VCaP (cell line): ENCODE results near the gene COLEC12.
A peak's percentile ranks its signal among the peaks of the same experiment; 100 is the strongest.

ENCODE experiments used
- H3K27ac ChIP-seq: fragments of 450-650 bp; 2 replicates; pipeline ENCODE4 v1.5.1; 2017
- TF ChIP-seq, protein P1 (sequence below): fragments of 450-650 bp; conservative IDR thresholded peaks from 2 replicates; pipeline ENCODE4 v1.5.1; 2017; ENCODE audit warnings: mild to moderate bottlenecking, moderate library complexity

COLEC12 gene

DNA sequence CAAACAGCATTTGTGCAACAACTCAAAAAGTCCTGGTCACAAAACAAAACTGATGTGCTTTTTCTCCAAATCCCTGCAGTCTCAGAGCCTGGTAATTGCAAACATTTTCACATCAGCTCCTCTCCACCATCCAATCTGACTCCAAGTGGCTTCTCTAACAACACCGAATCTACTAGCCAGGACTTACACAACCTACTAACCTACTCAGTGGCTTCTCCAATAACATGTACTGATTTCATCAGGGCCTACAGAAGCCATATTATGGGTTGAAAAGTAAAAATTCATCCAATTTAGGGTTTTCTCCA lies 104.3 kb downstream of the COLEC12 start:
- no peak overlapping the region for H3K27ac ChIP-seq
- TF ChIP-seq, protein P1, sequence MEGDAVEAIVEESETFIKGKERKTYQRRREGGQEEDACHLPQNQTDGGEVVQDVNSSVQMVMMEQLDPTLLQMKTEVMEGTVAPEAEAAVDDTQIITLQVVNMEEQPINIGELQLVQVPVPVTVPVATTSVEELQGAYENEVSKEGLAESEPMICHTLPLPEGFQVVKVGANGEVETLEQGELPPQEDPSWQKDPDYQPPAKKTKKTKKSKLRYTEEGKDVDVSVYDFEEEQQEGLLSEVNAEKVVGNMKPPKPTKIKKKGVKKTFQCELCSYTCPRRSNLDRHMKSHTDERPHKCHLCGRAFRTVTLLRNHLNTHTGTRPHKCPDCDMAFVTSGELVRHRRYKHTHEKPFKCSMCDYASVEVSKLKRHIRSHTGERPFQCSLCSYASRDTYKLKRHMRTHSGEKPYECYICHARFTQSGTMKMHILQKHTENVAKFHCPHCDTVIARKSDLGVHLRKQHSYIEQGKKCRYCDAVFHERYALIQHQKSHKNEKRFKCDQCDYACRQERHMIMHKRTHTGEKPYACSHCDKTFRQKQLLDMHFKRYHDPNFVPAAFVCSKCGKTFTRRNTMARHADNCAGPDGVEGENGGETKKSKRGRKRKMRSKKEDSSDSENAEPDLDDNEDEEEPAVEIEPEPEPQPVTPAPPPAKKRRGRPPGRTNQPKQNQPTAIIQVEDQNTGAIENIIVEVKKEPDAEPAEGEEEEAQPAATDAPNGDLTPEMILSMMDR = no peak

GRCh38 chr18:395456-396250 lies 104.8 kb downstream of the COLEC12 start:
- TF ChIP-seq, protein P1 = no peak
- no peak overlapping the region for H3K27ac ChIP-seq

DNA sequence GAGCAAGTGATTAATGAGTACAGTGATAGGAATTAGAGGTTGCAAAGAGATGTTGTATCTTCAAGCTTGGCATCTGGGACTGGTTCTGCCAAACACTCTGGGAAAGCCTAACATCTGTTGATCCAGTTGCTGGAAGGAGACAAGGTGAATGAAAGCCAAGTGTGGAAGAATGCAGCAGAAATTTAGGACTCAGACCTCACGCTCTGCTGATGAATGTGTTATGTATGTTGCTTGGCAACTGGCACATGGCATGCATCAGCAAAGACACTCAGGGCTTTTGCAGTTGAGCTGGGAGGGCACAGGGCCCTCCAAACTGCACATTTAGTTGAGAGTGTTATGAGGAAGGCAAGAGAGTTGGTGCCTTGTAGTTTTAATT lies 105.5 kb downstream of the COLEC12 start:
- TF ChIP-seq, protein P1 = no peak
- H3K27ac ChIP-seq = no peak overlapping the region

DNA sequence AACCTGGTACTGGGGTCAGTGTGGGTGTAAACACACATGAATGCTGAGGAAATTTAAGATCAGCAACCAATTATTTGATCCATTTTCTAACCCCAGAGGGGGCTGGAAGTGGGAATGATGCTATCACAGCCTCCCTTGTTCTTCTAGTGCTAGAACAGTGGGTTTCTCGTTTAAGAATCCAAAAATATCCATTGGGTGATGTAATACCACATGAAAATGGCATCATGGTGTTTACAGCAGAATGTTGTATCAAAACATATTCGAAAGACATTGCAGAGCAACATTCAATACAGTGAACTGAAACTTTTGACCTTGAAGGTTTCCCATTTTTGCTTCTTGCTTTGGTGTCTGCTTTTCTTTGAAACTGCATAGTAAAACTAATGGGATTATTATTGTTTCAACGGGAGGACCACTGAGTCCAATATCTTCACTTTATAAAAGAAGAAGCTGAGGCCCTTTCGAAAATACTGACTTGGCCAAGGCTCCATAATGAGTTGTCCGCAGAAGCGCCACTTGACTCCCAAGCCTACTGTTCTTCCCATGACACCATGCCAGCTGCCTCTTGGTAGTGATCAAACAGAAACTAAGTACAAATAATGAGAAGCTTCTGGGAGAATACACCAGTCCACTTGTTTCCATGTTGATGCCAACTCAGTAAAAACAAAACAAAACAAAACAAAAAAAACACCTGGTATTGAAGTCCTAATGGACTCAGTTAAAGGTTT lies 106.1 kb downstream of the COLEC12 start:
- no peak overlapping the region for H3K27ac ChIP-seq
- TF ChIP-seq, protein P1 = no peak

DNA sequence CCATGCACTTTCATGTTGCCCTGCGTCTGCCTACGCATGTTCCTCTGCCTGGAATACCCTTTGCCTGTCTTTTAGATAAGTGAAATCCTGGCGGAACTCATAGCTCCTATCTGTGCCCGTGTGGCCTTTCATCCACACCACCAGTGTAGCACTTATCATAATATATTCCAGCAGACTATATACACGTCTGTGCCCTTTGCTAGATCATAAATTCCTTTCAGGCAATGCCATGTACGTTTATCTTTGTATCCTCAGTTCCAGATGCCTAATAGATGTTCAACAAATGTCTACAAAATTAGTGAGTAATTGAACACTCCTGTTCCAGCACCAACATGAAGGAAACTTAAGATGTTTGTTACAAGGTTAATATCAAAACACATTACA lies 106.9 kb downstream of the COLEC12 start:
- H3K27ac ChIP-seq = no peak overlapping the region
- TF ChIP-seq, protein P1 = no peak

DNA sequence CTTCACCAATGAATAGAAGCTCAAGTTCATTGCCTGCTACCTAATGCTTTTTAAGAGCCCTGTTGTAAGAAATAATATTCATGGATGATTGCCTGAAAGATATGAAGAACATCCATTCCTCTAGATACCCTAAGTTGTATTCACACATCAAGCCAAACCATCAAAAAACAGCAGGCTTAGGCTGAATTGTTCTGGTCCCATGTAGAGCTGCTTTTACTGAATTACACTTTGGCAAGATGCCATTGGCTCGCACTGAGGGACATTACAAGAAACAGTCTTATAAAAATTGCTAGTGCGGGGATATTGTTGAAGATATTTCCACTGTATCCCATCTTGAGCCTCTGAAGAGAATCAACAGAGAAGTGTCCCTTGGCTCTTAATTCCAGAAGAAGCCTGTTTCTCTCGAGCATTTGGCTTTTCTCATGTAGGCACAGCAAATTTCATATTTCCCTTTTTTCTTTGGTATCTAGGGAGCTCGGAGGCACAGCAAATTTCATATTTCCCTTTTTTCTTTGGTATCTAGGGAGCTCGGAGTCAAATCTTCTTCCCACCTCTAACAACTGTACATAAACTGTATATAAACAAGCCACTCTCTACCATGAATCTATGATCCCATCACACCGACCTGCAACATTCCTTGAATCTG lies 107.5 kb downstream of the COLEC12 start:
- H3K27ac ChIP-seq = no peak overlapping the region
- TF ChIP-seq, protein P1 = no peak

GRCh38 chr18:390741-391478 lies 109.6 kb downstream of the COLEC12 start:
- TF ChIP-seq, protein P1 = no peak
- peak overlapping the region; percentile 11; the same call in 1 of the 2 replicates for H3K27ac ChIP-seq
